CD4-positive, alpha-beta T cell treated with Interleukin-6 at 100 ng/mL for 8 hours (primary cell): ENCODE results near the gene RPS6KB1.
"Not testable (repeated sequence)": the region's sequence is repeated elsewhere in the genome, so short reads cannot be mapped to it uniquely, and the experiment has no call there.

Source experiments
- DNase-seq: peaks from one replicate; pipeline ENCODE4 v3.0.0-alpha.2; 2020; ENCODE audit warnings: mixed read lengths, low spot score

The RPS6KB1 gene

DNA sequence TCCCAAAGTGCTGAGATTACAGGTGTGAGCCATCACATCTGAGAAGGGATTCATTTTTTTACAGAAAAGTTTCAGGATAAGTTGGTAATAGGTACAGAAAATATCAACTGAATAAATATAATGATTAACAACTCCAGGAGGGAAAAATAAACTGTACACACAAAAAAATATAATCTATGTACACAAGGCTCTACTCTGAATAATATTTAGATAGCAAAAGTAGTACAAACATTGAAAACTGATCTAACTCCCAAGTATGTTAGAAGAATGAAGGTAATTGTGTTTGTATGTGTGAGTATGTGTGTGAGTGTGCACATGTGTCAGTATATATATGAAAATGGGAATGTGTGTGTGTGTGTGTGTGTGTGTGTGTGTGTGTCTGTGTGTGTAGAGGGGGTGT is 20.6 kb upstream of the RPS6KB1 start:
- no peak for DNase-seq

DNA sequence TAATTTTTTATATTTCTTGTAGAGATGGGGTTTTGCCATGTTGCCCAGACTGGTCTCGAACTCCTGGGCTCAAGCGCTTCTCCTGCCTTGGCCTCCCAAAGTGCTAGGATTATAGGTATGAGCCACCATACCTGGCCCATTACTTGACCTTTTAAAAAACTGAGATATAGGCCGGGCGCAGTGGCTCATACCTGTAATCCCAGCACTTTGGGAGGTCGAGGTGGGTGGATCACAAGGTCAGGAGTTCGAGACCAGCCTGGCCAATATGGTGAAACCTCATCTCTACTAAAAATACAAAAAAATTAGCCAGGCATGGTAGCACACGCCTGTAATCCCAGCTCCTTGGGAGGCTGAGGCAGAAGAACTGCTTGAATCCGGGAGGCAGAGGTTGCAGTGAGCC is 19.5 kb upstream of the RPS6KB1 start:
- DNase-seq: not testable (repeated sequence)

DNA sequence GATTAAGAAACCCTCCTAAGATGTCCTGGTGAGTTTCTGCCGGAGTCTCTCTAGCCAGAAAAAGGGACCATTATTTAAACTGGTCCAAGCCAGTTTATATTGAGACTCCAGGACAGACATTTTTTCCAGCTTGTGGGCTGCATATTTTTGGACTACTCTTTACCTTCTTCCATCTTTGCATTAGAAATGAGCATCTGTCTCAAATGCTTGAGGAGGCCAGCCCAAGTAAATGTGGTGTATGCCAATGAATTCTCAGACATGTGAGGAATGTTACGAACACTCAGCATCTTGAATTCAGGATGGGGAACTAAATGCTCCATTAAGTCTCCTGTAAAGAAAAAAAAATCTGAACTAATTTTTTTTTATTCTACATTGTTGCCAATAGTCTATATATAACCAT is 18.5 kb upstream of the RPS6KB1 start:
- DNase-seq: no peak

DNA sequence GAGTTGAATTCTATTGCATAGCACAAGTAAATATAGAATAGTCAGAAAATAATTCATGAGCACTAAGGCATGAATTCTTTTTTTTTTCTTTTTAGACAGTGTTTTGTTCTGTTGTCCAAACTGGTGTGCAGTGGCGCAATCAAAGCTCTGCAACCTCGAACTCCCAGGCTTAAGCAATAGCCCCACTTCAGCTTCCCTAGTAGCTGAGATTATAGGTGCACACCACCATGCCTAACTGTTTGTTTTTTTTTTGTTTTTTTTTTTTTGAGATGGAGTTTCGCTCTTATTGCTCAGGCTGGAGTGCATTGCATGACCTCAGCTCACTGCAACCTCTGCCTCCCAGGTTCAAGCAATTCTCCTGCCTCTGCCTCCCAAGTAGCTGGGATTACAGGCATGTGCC is 16.8 kb upstream of the RPS6KB1 start:
- no peak for DNase-seq

DNA sequence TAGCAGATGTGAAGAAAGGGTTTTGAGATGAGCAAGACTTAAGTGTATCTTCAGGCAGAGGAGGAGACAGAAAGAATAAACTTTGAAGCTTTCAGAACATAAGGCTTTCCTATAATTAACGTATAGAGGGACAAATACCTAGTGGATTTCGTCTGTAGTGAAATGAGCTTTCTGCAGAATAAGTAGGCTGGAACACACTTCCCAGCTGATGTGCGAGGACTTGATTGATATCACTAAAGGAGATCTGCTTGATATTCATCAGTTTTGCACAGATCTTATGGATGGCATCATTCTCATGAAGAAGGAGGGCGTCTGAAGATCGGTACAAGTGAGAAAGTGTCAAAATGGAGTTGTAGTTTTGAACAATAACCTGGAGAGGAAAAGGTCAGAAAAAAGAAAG is 15.0 kb upstream of the RPS6KB1 start:
- no peak for DNase-seq

DNA sequence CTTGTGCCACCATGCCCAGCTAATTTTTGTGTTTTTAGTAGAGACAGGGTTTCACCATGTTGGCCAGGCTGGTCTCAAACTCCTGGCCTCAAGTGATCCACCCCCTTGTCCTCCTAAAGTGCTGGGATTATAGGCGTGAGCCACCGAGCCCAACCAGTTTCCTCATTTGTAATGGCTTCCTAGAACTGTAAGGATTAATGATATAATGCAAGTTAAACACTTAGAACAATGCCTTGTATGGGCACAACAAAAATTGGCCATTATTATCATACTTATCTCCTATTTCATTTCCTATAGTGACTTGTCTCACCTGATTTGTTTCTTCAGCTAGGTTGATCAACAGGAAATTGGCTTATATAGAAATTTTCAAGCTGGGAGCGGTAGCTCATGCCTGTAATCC is 14.3 kb upstream of the RPS6KB1 start:
- no peak for DNase-seq

DNA sequence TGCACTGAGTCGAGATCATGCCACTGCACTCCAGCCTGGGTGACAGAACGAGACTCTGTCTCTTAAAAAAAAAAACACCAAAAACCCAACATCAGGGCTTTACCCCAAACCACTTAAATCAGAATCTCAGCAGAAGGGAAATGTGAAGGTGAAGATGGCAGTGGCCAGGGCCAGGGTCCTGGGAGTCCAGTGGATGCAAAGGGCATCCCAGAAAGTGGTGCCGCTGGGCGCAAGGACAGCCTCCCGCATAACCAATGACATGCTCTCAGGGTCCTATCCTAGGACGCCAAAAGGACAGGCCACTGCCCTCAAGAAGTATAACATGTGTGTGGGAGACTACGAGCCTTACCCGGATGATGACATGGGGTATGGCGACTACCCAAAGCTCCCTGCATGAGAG is 8.1 kb upstream of the RPS6KB1 start:
- DNase-seq: no peak

DNA sequence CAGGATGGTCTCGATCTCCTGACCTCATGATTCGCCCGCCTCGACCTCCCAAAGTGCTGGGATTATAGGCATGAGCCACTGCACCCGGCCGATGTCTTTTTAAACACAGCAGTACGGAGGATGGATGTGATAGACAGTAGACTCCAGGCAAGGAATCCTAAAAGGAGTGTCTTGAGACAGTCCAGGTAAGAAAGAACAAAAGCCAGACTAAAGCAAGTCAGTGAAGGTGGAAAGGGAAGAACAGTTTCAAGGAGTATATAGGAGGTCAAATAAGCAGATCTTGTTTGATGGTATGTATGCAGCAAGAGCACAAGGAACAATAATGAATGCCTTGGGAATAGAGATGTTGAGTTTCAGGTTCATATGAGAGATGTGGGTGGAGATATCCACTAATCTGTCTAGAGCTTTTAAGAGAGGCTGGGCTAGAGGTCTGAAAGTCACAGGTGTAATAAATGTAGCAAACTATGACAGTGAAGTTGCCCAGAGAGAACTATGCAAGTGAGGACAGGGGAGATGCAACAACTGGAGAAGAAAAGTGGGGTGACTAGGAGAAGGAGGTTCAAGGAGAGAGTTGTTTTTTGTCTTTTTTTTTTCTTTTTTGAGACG is 4.7 kb upstream of the RPS6KB1 start:
- no peak for DNase-seq

DNA sequence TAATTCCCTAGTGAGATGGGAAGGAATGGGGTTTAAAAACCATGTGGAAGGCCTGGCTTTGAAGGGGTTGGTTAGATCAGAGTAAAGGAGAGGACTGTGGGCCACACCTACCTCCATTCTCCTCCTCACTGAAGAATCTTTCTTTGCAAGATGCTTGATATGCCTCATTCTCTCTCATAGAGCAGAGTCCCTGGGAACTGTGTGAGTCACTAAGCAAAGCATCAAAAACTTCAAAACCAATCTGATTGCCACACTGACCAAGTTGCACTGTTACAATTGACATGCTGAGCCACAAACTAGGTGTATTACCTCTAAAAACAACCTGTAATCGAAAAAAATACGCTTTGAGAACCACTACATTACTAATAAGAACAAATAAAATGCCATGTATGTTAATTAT is 2.2 kb upstream of the RPS6KB1 start:
- no peak for DNase-seq

DNA sequence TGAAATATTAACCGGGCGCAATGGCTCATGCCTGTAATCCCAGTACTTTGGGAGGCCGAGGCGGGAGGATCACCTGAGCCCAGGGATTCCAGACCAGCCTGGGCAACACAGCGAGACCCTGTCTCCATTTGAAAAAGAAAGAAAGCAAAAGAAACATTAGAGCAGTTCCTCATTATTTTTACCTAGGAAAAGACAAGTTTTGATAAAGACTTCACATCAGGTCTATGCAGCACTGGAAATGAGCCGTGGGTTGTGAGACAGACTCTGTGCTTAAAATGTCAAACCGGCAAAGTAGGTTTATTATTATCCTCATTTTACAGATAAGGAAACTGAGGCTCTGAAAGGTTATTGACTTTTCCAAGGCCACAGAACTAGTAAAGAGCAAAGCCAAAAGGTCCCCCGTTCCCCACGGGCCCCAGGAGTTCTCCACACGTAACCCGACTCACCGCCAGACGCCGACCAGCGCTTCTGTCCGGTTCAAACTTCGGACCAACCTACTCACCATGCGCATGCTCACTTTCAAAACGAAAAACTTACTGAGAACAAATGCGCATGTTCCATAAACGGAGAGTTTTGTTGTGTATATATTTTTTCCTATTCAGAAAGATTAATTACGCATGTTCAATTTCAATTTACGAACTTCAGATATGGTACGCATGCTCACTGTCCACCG is 534 bp upstream of the RPS6KB1 start:
- no peak for DNase-seq

DNA sequence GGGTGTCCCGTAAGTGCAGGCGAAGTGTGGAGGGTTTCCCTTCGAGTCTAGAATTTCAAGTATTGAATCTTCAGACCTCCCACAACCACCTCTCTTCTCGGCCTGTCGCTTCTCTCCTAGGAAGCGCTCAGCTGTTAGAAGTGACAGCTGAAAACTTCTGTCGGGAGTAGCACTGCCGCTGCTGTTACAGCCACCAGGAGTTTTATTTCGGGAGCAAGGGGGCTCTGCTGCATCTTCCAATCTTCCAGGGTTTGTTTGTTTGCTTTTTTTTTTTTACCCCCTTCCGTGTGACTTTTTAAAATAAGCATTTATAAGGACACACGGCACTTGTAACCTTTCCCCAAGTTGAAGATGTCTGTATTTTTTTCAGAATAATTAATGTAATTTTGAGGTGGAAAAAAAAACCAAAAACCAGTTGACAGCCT is 767 bp downstream of the RPS6KB1 start:
- DNase-seq: no peak

DNA sequence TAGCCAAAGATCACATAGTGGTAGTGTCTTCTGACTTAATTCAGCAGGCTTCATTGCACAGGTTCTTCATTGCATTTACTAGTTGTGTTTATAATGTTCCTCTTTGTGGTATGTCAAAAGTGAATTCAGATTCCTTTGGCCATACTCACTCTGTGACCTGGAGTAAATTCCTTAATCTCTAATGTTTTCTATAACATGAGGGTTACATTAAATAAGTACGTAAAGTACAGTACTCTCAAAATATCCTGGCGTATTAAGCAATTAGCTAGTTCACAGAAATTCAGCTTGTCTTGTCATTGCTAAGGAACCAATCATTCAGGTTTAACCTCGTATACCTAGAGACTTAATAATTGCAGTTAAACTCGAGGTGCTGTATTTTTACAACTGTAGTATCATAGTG is 4.2 kb downstream of the RPS6KB1 start:
- no peak for DNase-seq

DNA sequence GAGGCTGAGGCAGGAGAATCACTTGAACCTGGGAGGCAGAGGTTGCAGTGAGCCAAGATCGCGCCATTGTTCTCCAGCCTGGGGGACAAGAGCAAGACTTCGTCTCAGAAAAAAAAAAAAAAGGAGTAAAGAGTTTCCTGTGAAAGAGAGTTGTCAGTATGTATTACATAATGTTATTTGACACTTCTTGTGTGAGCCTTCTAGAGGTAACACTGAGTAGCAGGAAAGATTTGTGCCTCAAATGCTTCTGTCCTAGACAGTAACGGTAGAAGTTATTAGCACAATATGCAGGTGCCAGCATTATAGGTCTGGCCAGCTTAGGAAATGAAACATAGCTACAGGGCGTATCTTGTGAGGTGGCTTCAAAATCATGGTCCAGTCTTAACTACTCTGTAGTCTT is 6.2 kb downstream of the RPS6KB1 start:
- DNase-seq: no peak

DNA sequence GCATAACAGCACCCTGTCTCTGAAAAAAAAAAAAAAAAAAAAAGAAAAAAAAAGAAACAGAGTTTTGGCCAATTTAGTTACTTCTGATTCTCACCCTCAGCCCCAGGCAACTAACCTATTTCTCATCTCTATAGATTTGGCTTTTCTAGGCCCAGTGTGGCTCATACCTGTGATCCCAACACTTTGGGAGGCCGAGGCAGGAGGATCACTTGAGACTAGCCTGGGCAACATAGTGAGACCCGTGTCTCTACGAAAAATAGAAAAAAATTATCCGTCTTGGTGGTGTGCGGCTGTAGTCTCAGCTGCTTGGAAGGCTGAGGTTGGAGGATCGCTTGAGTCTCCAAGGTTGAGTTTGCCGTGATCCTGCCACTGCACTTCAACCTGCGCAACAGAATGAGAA is 8.7 kb downstream of the RPS6KB1 start:
- no peak for DNase-seq

DNA sequence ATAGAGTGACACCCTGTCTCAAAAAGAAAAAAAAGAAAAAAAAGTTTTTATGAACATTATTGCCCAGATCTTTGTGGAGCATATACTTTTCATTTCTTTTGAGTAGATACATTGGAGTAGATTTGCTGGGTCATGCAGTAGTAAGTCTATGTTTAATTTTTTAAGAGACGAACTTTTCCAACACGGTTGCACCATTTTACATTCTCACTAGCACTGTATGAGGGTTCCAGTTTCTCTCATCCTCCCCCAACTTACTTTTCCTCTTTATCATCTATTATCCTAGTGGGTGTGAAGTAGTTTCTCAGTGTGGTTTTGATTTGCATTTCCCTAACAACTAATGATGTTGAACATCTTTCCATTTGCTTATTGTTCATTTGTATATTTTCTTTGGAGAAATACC is 10.5 kb downstream of the RPS6KB1 start:
- no peak for DNase-seq

DNA sequence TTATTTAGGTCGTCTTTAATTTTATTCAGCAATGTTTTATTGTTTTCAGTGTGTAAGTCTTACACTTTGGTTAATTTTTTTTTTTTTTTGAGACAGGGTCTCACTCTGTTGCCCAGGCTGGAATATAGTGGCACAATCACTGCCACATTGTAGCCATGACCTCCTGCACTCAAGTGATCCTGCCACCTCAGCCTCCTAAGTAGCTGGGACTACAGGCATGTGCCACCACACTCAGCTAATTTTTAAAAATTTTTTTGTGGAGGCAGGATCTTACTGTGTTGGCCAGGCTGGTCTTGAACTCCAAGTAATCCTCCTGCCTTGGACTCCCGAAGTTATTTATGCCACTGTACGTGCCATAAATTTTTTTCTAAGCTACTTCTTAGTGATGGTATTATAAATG is 14.5 kb downstream of the RPS6KB1 start:
- no peak for DNase-seq

DNA sequence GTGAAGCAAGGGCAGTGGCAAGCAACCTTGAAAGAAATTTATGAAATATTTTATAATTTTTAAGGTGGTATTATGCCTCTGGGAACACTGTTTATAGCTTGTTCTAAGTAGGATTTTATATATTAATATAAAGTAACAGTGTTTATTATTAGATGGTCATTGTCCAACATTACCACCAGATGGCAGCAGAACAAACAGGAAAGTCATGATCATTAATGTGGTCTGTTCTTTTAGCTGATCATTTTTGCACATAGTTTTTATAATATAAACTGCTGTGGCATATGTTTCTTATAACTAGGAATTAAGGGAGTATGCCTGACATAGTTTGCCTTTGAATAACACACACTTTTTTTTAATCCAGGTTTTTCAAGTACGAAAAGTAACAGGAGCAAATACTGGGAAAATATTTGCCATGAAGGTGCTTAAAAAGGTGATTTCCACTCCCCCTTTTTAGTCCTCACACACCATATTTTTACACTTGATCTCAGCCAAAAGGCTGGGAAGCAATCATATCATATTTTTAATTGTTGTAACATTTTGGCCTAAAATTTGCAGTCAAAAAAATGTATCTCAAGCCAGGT is 21.4 kb downstream of the RPS6KB1 start:
- peak; percentile 43 for DNase-seq

DNA sequence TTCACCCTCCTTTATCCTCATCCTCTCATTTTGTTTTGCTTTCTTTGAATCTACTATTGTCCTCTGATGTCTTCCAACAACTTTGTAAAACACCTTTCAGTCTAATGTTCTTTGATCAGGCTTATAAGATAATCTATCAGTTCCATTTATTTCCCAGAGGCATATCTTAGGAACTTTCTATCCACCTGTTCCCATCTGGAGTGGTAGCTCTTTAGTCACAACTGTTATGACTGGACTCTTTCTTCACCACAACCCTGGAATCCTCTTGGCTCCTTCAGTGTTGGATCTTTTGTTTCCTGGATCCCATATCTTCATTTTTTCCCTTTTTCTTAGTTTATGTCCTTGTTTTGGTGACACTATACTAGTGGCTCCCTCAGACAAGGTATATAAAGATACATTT is 23.5 kb downstream of the RPS6KB1 start:
- DNase-seq: no peak

DNA sequence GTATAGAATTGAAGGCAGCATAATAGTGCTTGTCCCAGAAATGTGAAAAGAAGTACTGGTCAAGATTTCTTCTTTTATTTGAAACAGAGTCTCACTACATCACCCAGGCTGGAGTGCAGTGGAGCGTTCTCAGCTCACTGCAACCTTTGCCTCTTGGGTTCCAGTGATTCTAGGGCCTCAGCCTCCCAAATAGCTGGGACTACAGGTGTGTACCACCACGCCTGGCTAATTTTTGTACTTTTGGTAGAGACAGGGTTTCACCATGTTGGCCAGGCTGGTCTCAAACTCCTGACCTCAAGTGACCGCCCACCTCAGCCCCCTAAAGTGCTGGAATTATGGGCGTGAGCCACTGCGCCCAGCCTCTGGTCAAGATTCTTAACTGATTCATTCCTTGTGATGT is 27.7 kb downstream of the RPS6KB1 start:
- DNase-seq: not testable (repeated sequence)

DNA sequence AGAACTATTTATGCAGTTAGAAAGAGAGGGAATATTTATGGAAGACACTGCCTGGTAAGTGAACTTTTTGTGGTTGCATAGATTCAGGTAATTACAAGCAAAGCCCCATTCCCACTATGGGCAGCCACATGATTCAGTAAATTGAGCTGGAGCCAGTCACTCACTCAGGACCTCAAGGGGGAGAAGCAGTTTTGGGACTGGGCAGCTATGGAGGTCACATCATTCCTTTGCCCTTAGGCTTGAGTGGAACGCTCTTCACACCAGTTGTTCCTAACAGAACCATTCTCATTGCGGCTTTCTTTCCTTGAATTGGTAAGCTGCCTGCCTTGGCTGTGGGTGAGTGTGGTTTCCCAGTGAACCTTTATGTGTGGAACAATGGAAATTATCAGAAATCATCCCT is 37.2 kb downstream of the RPS6KB1 start:
- not testable (repeated sequence) for DNase-seq

DNA sequence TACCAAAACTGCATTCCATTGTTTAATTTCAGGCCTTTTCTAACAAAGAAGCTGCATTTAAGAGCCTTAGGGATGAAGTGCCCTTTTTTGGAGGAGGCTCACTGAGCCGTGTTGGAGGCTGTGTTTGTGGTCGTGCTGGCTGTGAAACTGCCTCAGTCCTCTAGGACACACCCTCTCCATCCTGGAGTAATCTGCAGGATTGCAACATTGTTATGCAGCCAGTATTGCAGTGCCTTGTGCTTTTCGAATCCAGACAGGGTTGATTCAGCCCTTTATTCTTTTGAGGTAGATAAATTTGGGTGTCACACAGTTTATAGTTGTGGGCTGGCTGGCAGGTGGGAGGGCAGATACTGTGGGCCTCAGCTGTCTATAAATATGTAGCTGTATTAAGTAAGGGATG is 37.8 kb downstream of the RPS6KB1 start:
- not testable (repeated sequence) for DNase-seq

DNA sequence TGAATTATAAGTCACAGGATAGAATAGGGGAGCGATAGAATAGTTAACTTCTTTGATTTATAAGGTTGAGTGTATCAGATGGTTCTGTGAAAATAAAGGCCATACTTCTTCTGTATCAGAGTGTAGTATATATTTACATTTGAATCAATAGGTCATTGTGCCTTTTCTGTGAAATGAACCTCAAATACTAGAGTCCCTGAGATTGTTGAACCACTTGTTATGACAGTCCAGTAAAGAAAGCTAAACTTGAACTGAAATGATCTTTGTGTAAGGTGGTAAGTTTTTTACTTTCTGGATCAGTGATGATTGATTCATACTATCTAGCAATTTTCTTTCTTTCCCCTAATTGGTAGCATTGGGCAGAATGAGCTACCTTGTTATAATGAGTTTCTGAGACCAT is 40.4 kb downstream of the RPS6KB1 start:
- not testable (repeated sequence) for DNase-seq

DNA sequence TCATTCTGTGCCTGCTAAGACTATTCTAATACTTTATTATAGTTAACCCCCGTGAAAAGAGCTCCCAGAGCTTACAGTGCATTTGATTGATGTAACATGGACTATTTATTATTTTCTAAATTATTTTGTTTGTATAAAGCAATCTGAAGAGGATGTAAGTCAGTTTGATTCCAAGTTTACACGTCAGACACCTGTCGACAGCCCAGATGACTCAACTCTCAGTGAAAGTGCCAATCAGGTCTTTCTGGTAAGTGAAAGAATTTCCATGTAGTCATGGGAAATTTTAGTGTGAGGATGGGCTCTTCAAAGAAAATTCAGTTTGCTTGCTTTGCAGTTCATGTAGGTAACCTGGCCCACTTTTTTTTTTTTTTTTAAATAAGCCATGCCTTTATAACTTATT is 47.8 kb downstream of the RPS6KB1 start:
- not testable (repeated sequence) for DNase-seq

DNA sequence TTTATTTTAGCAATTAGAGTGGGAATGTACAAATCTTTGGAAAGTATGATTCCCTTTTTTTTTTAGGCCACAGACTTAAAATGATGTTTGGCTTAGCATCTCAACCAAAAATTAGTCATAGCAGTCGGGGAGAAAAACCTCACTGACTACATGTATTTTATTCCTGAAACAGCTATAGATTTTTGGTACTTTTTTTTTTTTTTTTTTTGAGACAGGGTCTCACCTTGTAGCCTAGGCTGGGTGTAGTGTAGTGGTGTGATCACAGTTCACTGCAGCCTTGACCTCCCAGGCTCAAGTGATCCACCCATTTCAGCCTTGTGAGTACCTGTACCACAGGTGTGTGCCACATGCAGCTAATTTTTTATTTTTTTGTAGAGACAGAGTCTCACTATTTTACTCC is 48.2 kb downstream of the RPS6KB1 start:
- DNase-seq: no peak
